ENCODE results near the gene VPS39. TPM values are rescaled to one million over a fixed set of nuclear protein-coding genes. Genes with fewer than 3 reads are reported as not detected.

The VPS39 gene
- total and polyA plus RNA-seq, 2 of the 13 experiments (the other 11 are each of a cell fraction or from before 2014, with no cell fraction given) = 22.9 to 32.0 TPM

- FAIRE-seq = no peak
- CTCF ChIA-PET (ENCODE audit: low intra/inter-chr PET ratio, low total read pairs) = no interaction called here
- no peak for ATAC-seq
These were observed 61.3 kb downstream of the VPS39 start for GRCh38 chr15:42146551-42147430.

More at GRCh38 chr15:42146551-42147430, 61.3 kb downstream of the VPS39 start:
- intact Hi-C loops (cut with micrococcal nuclease; ENCODE audit: unreplicated experiment) (no loop called here), in situ Hi-C loops (cut with HindIII; ENCODE audit: extremely low pct_ligation_motif_present, low pct_unique_long_range_greater_than_20kb) (no loop called here)
- DNase-seq (ENCODE audit: low spot score) = no peak
- H3K4me3 ChIP-seq (replicated peaks in 1 of 3; ENCODE audit: insufficient read depth in 1 of 3, low read depth in 2 of 3, low read length in 3 of 3) = no peak overlapping the region
- no peak overlapping the region for H2AFZ ChIP-seq (ENCODE audit: low read length)
- WGBS (ENCODE audit: low lambda C conversion rate) = 61% methylated on average over 21 of the region's 24 CpGs
- no peak overlapping the region for H3K27ac ChIP-seq (ENCODE audit: extremely low read length, insufficient read depth, low read length)
- H3K27me3 ChIP-seq (ENCODE audit: control insufficient read depth in 1 of 2, insufficient read depth in 2 of 2, low read length in 2 of 2) = peaks cover 1 to 33% of the 10 kb centered on the region in 2 experiments; a peak in 3 of 5 replicates
- H3K79me2 ChIP-seq (ENCODE audit: insufficient read depth, low read length) = no peaks in the 10 kb centered on the region
- no peak overlapping the region for H3K9ac ChIP-seq (ENCODE audit: insufficient read depth, low read depth, low read length)
- TF ChIP-seq NR2F6 (IDR thresholded peaks at IDR 0.05) = no peak
- no peak for TF ChIP-seq NR2F6 (CRISPR knock-in tag; IDR thresholded peaks at IDR 0.05)
- TF ChIP-seq PRDM15 (CRISPR knock-in tag; IDR thresholded peaks at IDR 0.05) = no peak
- TF ChIP-seq, protein P1, sequence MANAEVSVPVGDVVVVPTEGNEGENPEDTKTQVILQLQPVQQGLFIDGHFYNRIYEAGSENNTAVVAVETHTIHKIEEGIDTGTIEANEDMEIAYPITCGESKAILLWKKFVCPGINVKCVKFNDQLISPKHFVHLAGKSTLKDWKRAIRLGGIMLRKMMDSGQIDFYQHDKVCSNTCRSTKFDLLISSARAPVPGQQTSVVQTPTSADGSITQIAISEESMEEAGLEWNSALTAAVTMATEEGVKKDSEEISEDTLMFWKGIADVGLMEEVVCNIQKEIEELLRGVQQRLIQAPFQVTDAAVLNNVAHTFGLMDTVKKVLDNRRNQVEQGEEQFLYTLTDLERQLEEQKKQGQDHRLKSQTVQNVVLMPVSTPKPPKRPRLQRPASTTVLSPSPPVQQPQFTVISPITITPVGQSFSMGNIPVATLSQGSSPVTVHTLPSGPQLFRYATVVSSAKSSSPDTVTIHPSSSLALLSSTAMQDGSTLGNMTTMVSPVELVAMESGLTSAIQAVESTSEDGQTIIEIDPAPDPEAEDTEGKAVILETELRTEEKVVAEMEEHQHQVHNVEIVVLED (CRISPR knock-in tag; IDR thresholded peaks at IDR 0.05; ENCODE audit: borderline replicate concordance) = no peak
- TF ChIP-seq ZNF883 (CRISPR knock-in tag; IDR thresholded peaks at IDR 0.05; ENCODE audit: not compliant biosample characterization) = no peak
- TF ChIP-seq PHF8 (CRISPR knock-in tag; IDR thresholded peaks at IDR 0.05) = no peak
- TF ChIP-seq ZNF790 (CRISPR knock-in tag; IDR thresholded peaks at IDR 0.05; ENCODE audit: borderline replicate concordance) = no peak
- no peak for TF ChIP-seq ZNF569 (CRISPR knock-in tag; IDR thresholded peaks at IDR 0.05; ENCODE audit: borderline replicate concordance)
- no peak for TF ChIP-seq ZHX1 (CRISPR knock-in tag; IDR thresholded peaks at IDR 0.05; ENCODE audit: low read depth)
- no peak for TF ChIP-seq ZNF75D (CRISPR knock-in tag; IDR thresholded peaks at IDR 0.05; ENCODE audit: borderline replicate concordance)
- TF ChIP-seq ZNF816 (CRISPR knock-in tag; IDR thresholded peaks at IDR 0.05; ENCODE audit: borderline replicate concordance) = no peak
- TF ChIP-seq, protein P2, sequence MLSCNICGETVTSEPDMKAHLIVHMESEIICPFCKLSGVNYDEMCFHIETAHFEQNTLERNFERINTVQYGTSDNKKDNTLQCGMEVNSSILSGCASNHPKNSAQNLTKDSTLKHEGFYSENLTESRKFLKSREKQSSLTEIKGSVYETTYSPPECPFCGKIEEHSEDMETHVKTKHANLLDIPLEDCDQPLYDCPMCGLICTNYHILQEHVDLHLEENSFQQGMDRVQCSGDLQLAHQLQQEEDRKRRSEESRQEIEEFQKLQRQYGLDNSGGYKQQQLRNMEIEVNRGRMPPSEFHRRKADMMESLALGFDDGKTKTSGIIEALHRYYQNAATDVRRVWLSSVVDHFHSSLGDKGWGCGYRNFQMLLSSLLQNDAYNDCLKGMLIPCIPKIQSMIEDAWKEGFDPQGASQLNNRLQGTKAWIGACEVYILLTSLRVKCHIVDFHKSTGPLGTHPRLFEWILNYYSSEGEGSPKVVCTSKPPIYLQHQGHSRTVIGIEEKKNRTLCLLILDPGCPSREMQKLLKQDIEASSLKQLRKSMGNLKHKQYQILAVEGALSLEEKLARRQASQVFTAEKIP (CRISPR knock-in tag; IDR thresholded peaks at IDR 0.05; ENCODE audit: borderline replicate concordance) = no peak
- TF ChIP-seq DR1 (CRISPR knock-in tag; IDR thresholded peaks at IDR 0.05) = no peak
- H3K4me2 ChIP-seq (ENCODE audit: low read depth, low read length) = no peak overlapping the region
- no peaks in the 10 kb centered on the region for H3K9me3 ChIP-seq (ENCODE audit: low read length)
- no peaks in the 10 kb centered on the region for H3K36me3 ChIP-seq (replicated peaks in 1 of 2; ENCODE audit: control insufficient read depth in 1 of 2, insufficient read depth in 2 of 2, low read length in 2 of 2)
- BruUV-seq (replicated peaks) = no TSS peak
- POLR2A ChIA-PET = no interaction called here
- H3K4me1 ChIP-seq (ENCODE audit: insufficient read depth, low read length) = peaks cover 40% of the 10 kb centered on the region
- H4K20me1 ChIP-seq (ENCODE audit: insufficient read depth, low read length) = no peaks in the 10 kb centered on the region

Measured in HepG2 (cell line).